Esophagus muscularis mucosa (tissue), 4 donors: ENCODE results near the gene MBOAT7. TPM values are rescaled to one million over a fixed set of nuclear protein-coding genes. Genes with fewer than 3 reads are reported as not detected.
A peak's percentile ranks its signal among the peaks of the same experiment; 100 is the strongest.

Source experiments
- DNase-seq: peaks from one replicate; pipeline ENCODE4 v3.0.0-alpha.2; 2017; ENCODE audit errors: extremely low spot score
- H3K27ac ChIP-seq, 4 donors: fragments of 200-600 bp; sonication (generic); replicated peaks in 1 of 4; 1 replicate in 3 of 4; 2 replicates in 1 of 4; pipeline ENCODE4 v1.5.1; 2016 to 2019; ENCODE audit warnings: mild to moderate bottlenecking in 1 of 4
- H3K27me3 ChIP-seq, 4 donors: fragments of 200-600 bp; sonication (generic); one replicate each; pipeline versions ENCODE4 v1.5.1 to v1.6.0; 2016 to 2019
- H3K36me3 ChIP-seq, 4 donors: fragments of 200-600 bp; sonication (generic); one replicate each; pipeline ENCODE4 v1.5.1; 2016 to 2019
- H3K4me1 ChIP-seq, 4 donors: fragments of 200-600 bp; sonication (generic); one replicate each; pipeline ENCODE4 v1.5.1; 2016 to 2019
- H3K4me3 ChIP-seq, 4 donors: fragments of 200-600 bp; sonication (generic); 1 replicate in 2 of 4; 2 replicates in 2 of 4; pipeline ENCODE4 v1.5.1; 2016 to 2019; ENCODE audit warnings: mild to moderate bottlenecking in 4 of 4, moderate library complexity in 1 of 4
- H3K9me3 ChIP-seq, 4 donors: fragments of 200-600 bp; sonication (generic); 1 replicate in 3 of 4; 2 replicates in 1 of 4; pipeline ENCODE4 v1.5.1; 2016 to 2019
- CTCF ChIP-seq, 3 experiments: fragments of 200-600 bp in 2 of 3; fragments of 450-650 bp in 1 of 3; sonication (generic) in 2 of 3; IDR thresholded peaks; one replicate each; pipeline ENCODE4 v1.5.1; 2017 to 2019; ENCODE audit warnings: antibody characterized with exemption in 3 of 3, mild to moderate bottlenecking in 2 of 3, moderate library complexity in 1 of 3
- EP300 ChIP-seq: sonication (generic); formaldehyde crosslinking; IDR thresholded peaks from one replicate; pipeline ENCODE4 v1.6.1; 2017; ENCODE audit warnings: antibody characterized with exemption
- POLR2A ChIP-seq: fragments of 450-650 bp; IDR thresholded peaks from one replicate; pipeline ENCODE4 v1.6.1; 2017; ENCODE audit warnings: antibody characterized with exemption, moderate library complexity, mild to moderate bottlenecking, low read depth
- POLR2AphosphoS5 ChIP-seq, 2 donors: sonication (generic); formaldehyde crosslinking; IDR thresholded peaks; one replicate each; pipeline ENCODE4 v1.6.1; 2017; ENCODE audit warnings: antibody characterized with exemption in 2 of 2
- WGBS: methylation state at CpG from one replicate; pipeline ENCODE4 v1.1.5; 2018; 5-methylcytosine and 5-hydroxymethylcytosine counted together
- intact Hi-C: fragments of 100-400 bp; cut with DNase I; formaldehyde crosslinking; loops from one replicate; pipeline ENCODE4 v1.15.1; 2023
- total RNA-seq, 4 donors: library from RNA; depleted of rRNA; stranded (reverse); fragments of >200 nt; gene quantifications; one replicate each; pipeline versions ENCODE4 v1.1.0 to v1.2.1, GENCODE V29; 2016

Gene MBOAT7
- total RNA-seq, 4 donors from 2014 or later = 40.3 to 83.2 (median 59.4) TPM

DNA sequence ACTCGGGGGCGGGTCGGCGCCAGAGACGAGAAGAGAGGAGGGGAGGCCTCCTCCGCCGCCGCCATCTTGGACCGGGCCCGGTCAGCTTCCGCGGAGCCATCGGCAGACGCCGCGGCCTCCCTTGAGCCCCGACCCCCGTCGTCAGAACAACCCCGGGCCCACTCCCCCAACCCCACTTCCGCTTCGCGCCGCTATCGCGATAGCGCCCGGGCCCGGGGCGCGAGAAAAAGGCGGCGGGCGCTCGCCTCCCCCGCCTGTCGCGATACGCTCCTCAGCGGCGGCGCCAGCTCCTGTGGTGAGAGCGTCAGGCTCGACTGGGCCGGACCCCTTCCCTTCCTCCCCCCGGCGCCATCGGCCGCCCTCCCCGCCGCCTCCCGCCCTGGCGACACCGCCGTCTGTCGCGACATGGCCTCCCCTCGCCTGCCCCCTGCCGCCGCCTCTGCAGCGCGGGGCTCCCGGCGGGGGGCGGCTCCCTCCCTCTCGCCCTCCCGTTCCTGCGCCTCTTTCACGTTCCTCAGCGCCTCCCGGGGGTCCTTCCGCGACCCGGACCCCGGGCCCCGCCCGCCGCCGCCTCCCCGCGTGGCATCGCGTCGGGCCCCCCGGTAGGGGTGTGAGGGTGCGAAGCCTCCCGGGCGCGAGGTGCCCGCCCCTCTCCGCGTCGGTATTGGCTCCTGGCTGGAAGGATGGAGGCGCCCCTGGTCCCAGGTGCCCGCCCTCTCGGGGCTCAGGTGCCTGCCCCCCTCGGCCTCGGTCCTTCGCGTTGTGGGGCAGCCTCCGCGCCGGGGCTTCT is 51.5 kb downstream of the MBOAT7 start, which contains the start of gene CNOT3:
Gene CNOT3, plus strand, starts transcription at position 64 of the 790 bp plus-strand sequence. CDS start 5,217 bp downstream, outside the sequence.
- Histone ChIP-seq H3K36me3 (peaks cover 6 to 36% (median 25%) of the 10 kb centered on the region in 4 donors), H3K9me3 (no peaks in the 10 kb centered on the region), H3K4me1 (peaks cover 28 to 56% (median 48%) of the 10 kb centered on the region in 4 donors), H3K27me3 (no peaks in the 10 kb centered on the region), H3K4me3 (peak within 1 kb of the TSS; percentile 93 to 100 (median 98)), H3K27ac (peak within 1 kb of the TSS; percentile 94 to 98 (median 97))
- intact Hi-C loops = no loop called here
- TF ChIP-seq CTCF (IDR thresholded peaks at IDR 0.05) = peak in 1 of 3 experiments; percentile 6
- peak; percentile 93 to 94 for TF ChIP-seq POLR2AphosphoS5 (IDR thresholded peaks at IDR 0.05)
- no peak for TF ChIP-seq EP300
- peak; percentile 73 for TF ChIP-seq POLR2A
- no peak for DNase-seq
- WGBS = 1% methylated on average over 13 of the region's 103 CpGs

DNA sequence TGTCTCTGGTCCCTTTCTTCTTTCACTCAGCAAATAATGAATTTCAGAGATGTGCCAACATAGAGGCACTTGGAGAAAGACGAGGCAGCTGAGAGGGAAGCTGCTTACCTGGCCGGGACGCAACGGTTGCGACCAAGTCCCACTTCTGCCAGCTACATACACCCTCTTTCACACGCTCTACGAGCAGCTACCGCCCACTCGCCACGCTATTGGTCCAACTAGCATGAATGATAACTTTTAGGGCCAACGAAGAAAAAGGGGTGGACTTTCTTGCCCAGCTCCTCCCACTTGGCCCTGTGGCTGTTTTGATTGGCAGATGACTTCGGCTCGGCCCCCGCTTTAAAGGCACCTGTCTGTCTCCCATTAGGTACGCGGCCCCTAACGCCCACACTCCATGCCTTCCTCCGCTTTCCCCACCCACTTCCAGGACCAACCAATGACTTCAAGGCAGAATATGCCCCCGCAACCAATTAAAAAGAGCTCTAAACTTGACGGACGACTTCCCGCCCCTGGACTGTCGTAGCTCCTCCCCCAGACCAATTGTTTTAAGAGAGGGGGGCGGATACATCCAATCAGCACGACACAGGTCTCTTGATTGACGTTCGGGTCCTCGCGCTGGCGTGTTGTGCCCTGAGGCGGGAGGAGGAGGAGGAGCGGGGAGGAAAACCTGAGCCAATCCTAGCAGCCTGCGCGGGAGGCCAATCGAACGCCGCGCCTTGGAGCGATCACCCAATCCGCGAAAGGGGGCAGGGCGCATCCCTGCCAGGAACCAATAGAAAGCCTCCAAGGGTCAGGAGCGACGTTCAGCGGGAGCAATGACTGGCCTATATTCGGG is 52.3 kb downstream of the MBOAT7 start:
- TF ChIP-seq CTCF (IDR thresholded peaks at IDR 0.05) (peak in 1 of 3 experiments; percentile 40), EP300 (no peak), POLR2AphosphoS5 (IDR thresholded peaks at IDR 0.05) (peak in 1 of 2 donors; percentile 5), POLR2A (no peak)
- intact Hi-C loops = no loop called here
- WGBS = under 1% methylated on average over 32 of the region's 46 CpGs
- Histone ChIP-seq H3K27me3 (no peaks in the 10 kb centered on the region), H3K9me3 (no peaks in the 10 kb centered on the region), H3K27ac (peak overlapping the region; percentile 94 to 98 (median 97)), H3K36me3 (peaks cover 0 to 36% (median 25%) of the 10 kb centered on the region in 4 donors), H3K4me3 (peak overlapping the region; percentile 93 to 100 (median 98)), H3K4me1 (peaks cover 28 to 55% (median 48%) of the 10 kb centered on the region in 4 donors)
- DNase-seq = peak; percentile 100

DNA sequence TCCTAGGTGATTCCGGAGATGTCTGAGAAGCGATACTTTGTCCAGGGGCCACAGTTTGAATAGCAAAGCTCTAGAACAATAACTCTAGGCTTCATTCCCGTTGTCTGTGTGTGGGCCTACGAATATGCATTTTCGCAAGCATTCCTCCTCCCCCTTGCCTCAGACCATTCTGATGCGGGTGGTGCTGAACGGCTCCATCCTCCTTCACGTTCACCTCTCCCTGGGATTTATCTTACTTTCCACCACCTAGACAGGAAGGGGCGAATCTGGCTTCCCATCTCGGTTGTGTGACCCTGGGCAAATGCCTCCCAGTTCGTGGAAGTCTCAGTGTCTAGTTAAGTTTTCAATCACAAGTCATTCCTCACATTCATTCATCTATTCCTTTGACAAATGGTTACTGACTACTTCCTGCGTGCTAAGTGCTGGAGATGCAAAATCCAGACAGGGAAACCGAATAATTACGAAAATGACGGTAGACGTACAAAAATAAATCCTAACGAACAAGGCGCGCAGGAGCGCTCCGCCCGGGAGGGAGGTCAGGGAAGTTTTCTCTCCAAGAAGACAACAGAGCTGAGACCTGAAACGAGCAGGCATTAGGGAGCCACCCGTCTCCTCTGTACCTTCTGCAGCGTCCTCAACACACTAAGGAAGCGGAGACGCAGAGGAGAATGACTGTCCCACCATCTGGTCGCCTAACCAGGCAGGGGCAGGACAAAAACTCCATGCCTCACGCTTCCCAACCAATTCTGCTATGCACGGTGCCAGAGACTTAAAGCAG is 53.1 kb downstream of the MBOAT7 start:
- H3K4me1 ChIP-seq = peaks cover 28 to 47% (median 43%) of the 10 kb centered on the region in 4 donors
- peak overlapping the region; percentile 51 to 98 (median 59) for H3K4me3 ChIP-seq
- no peak for DNase-seq
- intact Hi-C loops = no loop called here
- H3K9me3 ChIP-seq = no peaks in the 10 kb centered on the region
- H3K27me3 ChIP-seq = no peaks in the 10 kb centered on the region
- WGBS = 5% methylated on average over 29 of the region's 30 CpGs
- H3K27ac ChIP-seq = peak overlapping the region; percentile 54 to 76 (median 58)
- peaks cover 8 to 38% (median 26%) of the 10 kb centered on the region in 4 donors for H3K36me3 ChIP-seq
- TF ChIP-seq CTCF (IDR thresholded peaks at IDR 0.05) (no peak), EP300 (no peak), POLR2AphosphoS5 (IDR thresholded peaks at IDR 0.05) (no peak), POLR2A (no peak)

- H3K4me3 ChIP-seq = no peak overlapping the region
- no peaks in the 10 kb centered on the region for H3K27me3 ChIP-seq
- WGBS = 41% methylated on average over 2 of the region's 2 CpGs
- intact Hi-C loops = no loop called here
- H3K36me3 ChIP-seq = peaks cover 25 to 45% (median 37%) of the 10 kb centered on the region in 4 donors
- no peak for DNase-seq
- no peak for TF ChIP-seq POLR2A
- TF ChIP-seq CTCF (IDR thresholded peaks at IDR 0.05) = no peak
- no peak for TF ChIP-seq EP300
- TF ChIP-seq POLR2AphosphoS5 (IDR thresholded peaks at IDR 0.05) = no peak
- no peaks in the 10 kb centered on the region for H3K9me3 ChIP-seq
- no peak overlapping the region for H3K27ac ChIP-seq
- H3K4me1 ChIP-seq = peaks cover 16 to 25% (median 21%) of the 10 kb centered on the region in 4 donors
Observed at GRCh38 chr19:54133957-54134590, 55.3 kb downstream of the MBOAT7 start.
